BJ (cell line): ENCODE results near the gene HMOX1. TPM values are rescaled to one million over a fixed set of nuclear protein-coding genes. Genes with fewer than 3 reads are reported as not detected.

ENCODE experiments used
- CTCF ChIA-PET: fragments of 350-600 bp; formaldehyde crosslinking; extraction: SDS; loops from one replicate; lab custom pipeline; 2021; ENCODE audit warnings: antibody characterized with exemption, inconsistent platforms; lab: Yijun Ruan, JAX
- POLR2A ChIA-PET: fragments of 300-600 bp; sonication (Branson Sonifier 250); formaldehyde crosslinking; extraction: SDS; loops from one replicate; lab custom pipeline; 2021; ENCODE audit warnings: antibody characterized with exemption; lab: Charles Lee
- DNase-seq: peaks from one replicate; pipeline ENCODE4 v3.0.0-alpha.2; 2011; ENCODE audit warnings: low read depth
- H3K27me3 ChIP-seq: 2 replicates; pipeline ENCODE4 v1.6.0; 2011; ENCODE audit warnings: low read length; ENCODE audit not compliant: control insufficient read depth, insufficient read depth
- H3K36me3 ChIP-seq: 2 replicates; pipeline ENCODE4 v1.5.1; 2011; ENCODE audit warnings: low read length; ENCODE audit not compliant: control insufficient read depth, insufficient read depth
- H3K4me3 ChIP-seq: 2 replicates; pipeline ENCODE4 v1.5.1; 2011; ENCODE audit warnings: low read depth, mild to moderate bottlenecking, control low read depth, low read length
- CTCF ChIP-seq: IDR thresholded peaks from 2 replicates; pipeline ENCODE4 v1.5.1; 2011; ENCODE audit warnings: low read depth, mild to moderate bottlenecking, control low read depth, inconsistent platforms, low read length, moderate library complexity; ENCODE audit not compliant: insufficient read depth
- polyA plus RNA-seq: library from polyadenylated mRNA; depleted of rRNA; stranded (reverse); fragments of >200 nt; gene quantifications from 2 replicates; pipeline ENCODE4 v1.2.3, GENCODE V29; 2011

HMOX1 gene
- polyA plus RNA-seq, 1 experiment, result 71.2 TPM

- H3K36me3 ChIP-seq, result 0 out of 2 replicates have a peak, but pooled peaks cover 2% of the 10 kb centered on the region
- ChIA-PET CTCF (interaction anchor here (1.2 kb wide), 1 partner anchor 31 kb away, joined by 4 read pairs; no protein-coding TSS in a partner anchor), POLR2A (no interaction called here)
- no peak for TF ChIP-seq CTCF
- peak within 1 kb of the TSS; percentile 91 for H3K4me3 ChIP-seq
- DNase-seq, result peak; percentile 84
- H3K27me3 ChIP-seq, result no peaks in the 10 kb centered on the region
Observed at GRCh38 chr22:35399678-35400500, 19.0 kb downstream of the HMOX1 start, which contains the start of gene MCM5. MCM5 (plus strand) TSS chr22:35400140; CDS start chr22:35400439, 299 bp downstream.

- ChIA-PET POLR2A (no interaction called here), CTCF (interaction anchor here (1.4 kb wide), 1 partner anchor 9 kb away, joined by 3 read pairs; no protein-coding TSS in a partner anchor)
- H3K36me3 ChIP-seq, result 0 out of 2 replicates have a peak, but pooled peaks cover 2% of the 10 kb centered on the region
- DNase-seq, result no peak
- no peaks in the 10 kb centered on the region for H3K27me3 ChIP-seq
- TF ChIP-seq CTCF, result no peak
- H3K4me3 ChIP-seq, result peak overlapping the region; percentile 91
Observed at GRCh38 chr22:35400501-35400790, 19.6 kb downstream of the HMOX1 start.

GRCh38 chr22:35401863-35402262, 21.0 kb downstream of the HMOX1 start:
- Histone ChIP-seq H3K27me3 (no peaks in the 10 kb centered on the region), H3K4me3 (no peak overlapping the region), H3K36me3 (peaks cover 4% of the 10 kb centered on the region; the same call in 1 of the 2 replicates)
- CTCF ChIA-PET, result interaction anchor here (1.4 kb wide), 1 partner anchor 8 kb away, joined by 3 read pairs; no protein-coding TSS in a partner anchor
- TF ChIP-seq CTCF, result no peak
- no peak for DNase-seq
- POLR2A ChIA-PET, result no interaction called here

GRCh38 chr22:35403356-35403755, 22.5 kb downstream of the HMOX1 start:
- Histone ChIP-seq H3K36me3 (peaks cover 6% of the 10 kb centered on the region; the same call in 1 of the 2 replicates), H3K4me3 (no peak overlapping the region), H3K27me3 (no peaks in the 10 kb centered on the region)
- TF ChIP-seq CTCF, result no peak
- CTCF ChIA-PET, result interaction anchor here (1.0 kb wide), 1 partner anchor 52 kb away, joined by 4 read pairs; no protein-coding TSS in a partner anchor
- DNase-seq, result no peak
- POLR2A ChIA-PET, result no interaction called here

GRCh38 chr22:35404176-35404575, 23.3 kb downstream of the HMOX1 start:
- ChIA-PET POLR2A (interaction anchor here (0.6 kb wide), 3 partner anchors 9 to 951 kb away, joined by 4 to 10 read pairs (median 4); no protein-coding TSS in a partner anchor), CTCF (interaction anchor here (1.0 to 1.2 kb wide), 2 partner anchors 27 to 53 kb away, joined by 4 read pairs; no protein-coding TSS in a partner anchor)
- H3K36me3 ChIP-seq, result peaks cover 6% of the 10 kb centered on the region; the same call in 1 of the 2 replicates
- no peak for DNase-seq
- no peaks in the 10 kb centered on the region for H3K27me3 ChIP-seq
- no peak for TF ChIP-seq CTCF
- H3K4me3 ChIP-seq, result no peak overlapping the region
